Ascending aorta (tissue), 2 donors: Measurements from ENCODE around the gene VPS72. TPM values are rescaled to one million over a fixed set of nuclear protein-coding genes. Genes with fewer than 3 reads are reported as not detected.
"Not testable (repeated sequence)": the region's sequence is repeated elsewhere in the genome, so short reads cannot be mapped to it uniquely, and the experiment has no call there.

Source experiments
- DNase-seq, 2 donors: peaks; one replicate each; pipeline ENCODE4 v3.0.0-alpha.2; 2019; ENCODE audit warnings: low spot score in 2 of 2
- H3K27ac ChIP-seq, 2 donors: fragments of 200-600 bp; sonication (generic); one replicate each; pipeline ENCODE4 v1.5.1; 2016 to 2017; ENCODE audit warnings: mild to moderate bottlenecking in 1 of 2
- H3K27me3 ChIP-seq: fragments of 200-600 bp; sonication (generic); one replicate; pipeline ENCODE4 v1.5.1; 2017
- H3K36me3 ChIP-seq, 2 donors: fragments of 200-600 bp; sonication (generic); one replicate each; pipeline ENCODE4 v1.5.1; 2016
- H3K4me1 ChIP-seq, 2 donors: fragments of 200-600 bp; sonication (generic); one replicate each; pipeline ENCODE4 v1.5.1; 2016 to 2017; ENCODE audit warnings: mild to moderate bottlenecking in 1 of 2
- H3K4me3 ChIP-seq, 2 donors: fragments of 200-600 bp; sonication (generic); one replicate each; pipeline ENCODE4 v1.5.1; 2016 to 2017; ENCODE audit warnings: mild to moderate bottlenecking in 1 of 2
- H3K9me3 ChIP-seq, 2 donors: fragments of 200-600 bp; sonication (generic); one replicate each; pipeline ENCODE4 v1.5.1; 2016
- intact Hi-C: fragments of 100-400 bp; cut with DNase I; formaldehyde crosslinking; loops from one replicate; pipeline ENCODE4 v1.15.1; 2023
- total RNA-seq: library from RNA; depleted of rRNA; stranded (reverse); fragments of >200 nt; gene quantifications from one replicate; pipeline ENCODE4 v1.1.0, GENCODE V29; 2016
- TF ChIP-seq, protein P1 (sequence below), 3 experiments: fragments of 200-600 bp in 2 of 3; fragments of 450-650 bp in 1 of 3; sonication (generic) in 2 of 3; IDR thresholded peaks; one replicate each; pipeline ENCODE4 v1.5.1; 2016 to 2019; ENCODE audit warnings: antibody characterized with exemption in 3 of 3, mild to moderate bottlenecking in 1 of 3, moderate library complexity in 1 of 3

Gene VPS72
- total RNA-seq, 1 donor from 2014 or later: 33.6 TPM

DNA sequence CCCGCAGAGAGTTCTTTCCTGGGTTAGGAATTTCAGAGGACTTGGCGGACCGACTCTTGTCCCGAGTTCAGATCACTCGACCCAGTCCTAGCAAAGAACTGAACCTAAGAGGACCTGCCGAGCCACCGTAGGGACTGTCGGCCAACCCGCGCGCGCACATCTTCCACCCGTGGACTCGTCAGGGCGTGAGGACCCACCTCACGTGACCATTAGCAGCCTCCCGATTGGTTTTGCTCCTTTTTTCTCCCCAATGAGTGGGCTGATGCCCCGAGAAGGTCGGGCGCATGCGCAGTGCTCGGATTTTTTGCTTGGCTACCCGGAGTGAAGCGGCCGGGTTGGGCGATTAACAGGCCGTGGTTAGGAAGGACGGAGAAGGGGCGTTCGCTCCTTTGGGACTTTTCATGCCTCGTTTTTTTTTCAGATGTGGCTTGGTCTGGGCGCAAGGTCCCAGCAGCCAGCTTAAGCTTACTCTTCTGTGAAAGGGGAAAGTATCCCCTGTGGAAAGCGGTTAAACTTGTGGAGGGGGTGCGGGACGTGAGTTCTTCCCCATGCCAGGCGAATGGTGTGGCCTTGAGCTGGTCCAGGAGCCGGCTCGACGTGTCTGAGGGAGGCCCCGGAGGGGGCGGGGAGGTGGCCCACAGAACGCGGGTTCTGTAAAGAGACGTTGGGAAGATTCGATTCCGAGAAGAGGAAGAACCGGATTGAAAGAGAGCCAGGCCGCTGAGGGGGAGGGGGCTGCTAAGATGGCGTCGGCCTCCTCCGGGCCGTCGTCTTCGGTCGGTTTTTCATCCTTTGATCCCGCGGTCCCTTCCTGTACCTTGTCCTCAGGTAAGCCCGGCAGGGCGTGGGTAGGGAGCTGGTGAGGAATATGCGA lies 8.5 kb upstream of the VPS72 start, which contains the start of gene PIP5K1A:
PIP5K1A (plus strand) TSS at position 299 of the 874 bp plus-strand sequence; CDS start at position 744, 445 bp downstream.
- intact Hi-C loops: loop anchor here (1.0 to 2.0 kb wide), 2 partner anchors 34 to 56 kb away; partner anchors contain the start of genes LYSMD1 and PSMD4
- Histone ChIP-seq H3K27ac (peak within 1 kb of the TSS; percentile 84 to 85), H3K27me3 (no peaks in the 10 kb centered on the region), H3K9me3 (no peaks in the 10 kb centered on the region), H3K36me3 (peaks cover 4 to 6% of the 10 kb centered on the region in 2 donors), H3K4me1 (peaks cover 5 to 23% of the 10 kb centered on the region in 2 donors), H3K4me3 (peak within 1 kb of the TSS; percentile 74 to 82)
- TF ChIP-seq, protein P1, sequence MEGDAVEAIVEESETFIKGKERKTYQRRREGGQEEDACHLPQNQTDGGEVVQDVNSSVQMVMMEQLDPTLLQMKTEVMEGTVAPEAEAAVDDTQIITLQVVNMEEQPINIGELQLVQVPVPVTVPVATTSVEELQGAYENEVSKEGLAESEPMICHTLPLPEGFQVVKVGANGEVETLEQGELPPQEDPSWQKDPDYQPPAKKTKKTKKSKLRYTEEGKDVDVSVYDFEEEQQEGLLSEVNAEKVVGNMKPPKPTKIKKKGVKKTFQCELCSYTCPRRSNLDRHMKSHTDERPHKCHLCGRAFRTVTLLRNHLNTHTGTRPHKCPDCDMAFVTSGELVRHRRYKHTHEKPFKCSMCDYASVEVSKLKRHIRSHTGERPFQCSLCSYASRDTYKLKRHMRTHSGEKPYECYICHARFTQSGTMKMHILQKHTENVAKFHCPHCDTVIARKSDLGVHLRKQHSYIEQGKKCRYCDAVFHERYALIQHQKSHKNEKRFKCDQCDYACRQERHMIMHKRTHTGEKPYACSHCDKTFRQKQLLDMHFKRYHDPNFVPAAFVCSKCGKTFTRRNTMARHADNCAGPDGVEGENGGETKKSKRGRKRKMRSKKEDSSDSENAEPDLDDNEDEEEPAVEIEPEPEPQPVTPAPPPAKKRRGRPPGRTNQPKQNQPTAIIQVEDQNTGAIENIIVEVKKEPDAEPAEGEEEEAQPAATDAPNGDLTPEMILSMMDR (IDR thresholded peaks at IDR 0.05): no peak
- peak; percentile 95 to 99 for DNase-seq

DNA sequence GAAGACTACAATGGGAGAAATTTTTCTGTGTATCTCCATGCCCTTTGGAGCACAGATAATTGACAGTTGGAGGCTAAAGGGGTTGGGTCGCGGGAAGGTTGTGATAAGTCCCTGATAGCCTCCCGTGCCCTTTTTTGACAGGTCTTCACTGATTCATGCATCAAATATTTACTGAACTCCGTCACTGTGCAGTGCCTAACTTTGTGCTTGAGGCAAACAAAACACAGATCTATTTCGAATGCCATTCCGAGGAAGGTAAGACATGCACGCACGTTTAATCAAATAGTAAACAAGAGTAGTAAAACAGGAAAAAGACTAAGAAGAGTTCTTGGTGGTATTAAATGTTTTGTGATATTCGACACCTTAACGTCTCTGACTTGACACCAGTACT lies 7.9 kb upstream of the VPS72 start:
- intact Hi-C loops: loop anchor here (1.0 to 2.0 kb wide), 2 partner anchors 33 to 56 kb away; partner anchors contain the start of genes LYSMD1 and PSMD4
- no peaks in the 10 kb centered on the region for H3K27me3 ChIP-seq
- H3K9me3 ChIP-seq: no peaks in the 10 kb centered on the region
- DNase-seq: no peak
- TF ChIP-seq, protein P1 (IDR thresholded peaks at IDR 0.05): no peak
- H3K27ac ChIP-seq: peak overlapping the region; percentile 84 to 85
- H3K4me1 ChIP-seq: peaks cover 5 to 23% of the 10 kb centered on the region in 2 donors
- peak overlapping the region; percentile 74 to 82 for H3K4me3 ChIP-seq
- peaks cover 1 to 3% of the 10 kb centered on the region in 2 donors for H3K36me3 ChIP-seq

DNA sequence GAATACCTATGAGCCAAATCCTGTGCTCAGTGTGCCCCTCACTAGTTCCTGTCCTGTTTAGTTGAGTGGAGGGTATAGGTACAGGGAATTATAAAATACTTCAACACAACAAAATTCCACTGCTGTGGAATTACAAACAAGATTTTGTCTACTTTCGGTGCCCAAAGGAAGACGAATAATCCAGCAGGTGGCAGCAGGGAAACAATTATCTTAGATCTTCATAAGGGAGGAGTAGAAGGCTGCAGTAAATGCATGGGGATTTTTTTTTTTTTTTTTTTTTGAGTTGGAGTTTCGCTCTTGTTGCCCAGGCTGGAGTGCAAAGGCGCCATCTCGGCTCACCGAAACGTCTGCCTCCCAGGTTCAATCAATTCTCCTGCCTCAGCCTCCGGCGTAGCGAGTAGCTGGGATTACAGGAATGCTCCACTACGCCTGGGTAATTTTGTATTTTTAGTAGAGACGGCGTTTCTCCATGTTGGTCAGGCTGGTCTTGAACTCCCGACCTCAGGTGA lies 6.3 kb upstream of the VPS72 start:
- H3K27ac ChIP-seq: peak overlapping the region; percentile 26 to 41
- H3K27me3 ChIP-seq: no peaks in the 10 kb centered on the region
- peaks cover 5 to 19% of the 10 kb centered on the region in 2 donors for H3K4me1 ChIP-seq
- intact Hi-C loops: no loop called here
- DNase-seq: peak in 1 of 2 donors; percentile 83
- no peaks in the 10 kb centered on the region for H3K36me3 ChIP-seq
- TF ChIP-seq, protein P1 (IDR thresholded peaks at IDR 0.05): peak; percentile 21 to 49 (median 36)
- H3K9me3 ChIP-seq: no peaks in the 10 kb centered on the region
- H3K4me3 ChIP-seq: peak overlapping the region; percentile 3 to 10

DNA sequence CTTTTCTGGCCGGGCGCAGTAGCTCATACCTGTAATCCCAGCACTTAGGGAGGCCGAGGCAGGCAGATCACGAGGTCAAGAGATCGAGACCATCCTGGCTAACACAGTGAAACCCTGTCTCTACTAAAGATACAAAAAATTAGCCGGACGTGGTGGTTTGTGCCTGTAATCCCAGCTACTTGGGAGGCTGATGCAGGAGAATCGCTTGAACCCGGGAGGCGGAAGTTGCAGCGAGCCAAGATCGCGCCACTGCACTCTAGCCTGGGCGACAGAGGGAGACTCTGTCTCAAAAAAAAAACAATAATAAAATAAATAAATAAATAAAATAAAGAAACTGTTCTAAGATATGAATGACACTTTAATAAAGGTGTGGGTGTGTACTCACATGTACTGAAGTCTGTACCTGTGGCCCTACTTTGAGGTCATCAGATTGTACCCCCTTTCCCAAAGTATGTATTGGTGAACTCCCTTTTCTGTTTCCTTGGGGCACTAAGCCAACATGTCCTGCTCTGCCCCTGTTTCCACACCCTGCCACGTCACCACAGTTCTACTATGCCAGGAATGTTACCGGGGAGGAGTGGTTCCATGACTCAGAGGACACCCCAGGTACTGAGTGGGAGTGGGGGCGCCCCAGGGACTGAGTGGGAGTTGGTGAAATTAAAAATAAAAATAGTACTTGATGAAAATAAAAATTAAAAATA lies 5.0 kb upstream of the VPS72 start:
- H3K9me3 ChIP-seq, H3K27ac ChIP-seq, H3K4me3 ChIP-seq, intact Hi-C loops, H3K4me1 ChIP-seq, H3K27me3 ChIP-seq, H3K36me3 ChIP-seq: not testable (repeated sequence)
- peak; percentile 19 to 86 for DNase-seq

DNA sequence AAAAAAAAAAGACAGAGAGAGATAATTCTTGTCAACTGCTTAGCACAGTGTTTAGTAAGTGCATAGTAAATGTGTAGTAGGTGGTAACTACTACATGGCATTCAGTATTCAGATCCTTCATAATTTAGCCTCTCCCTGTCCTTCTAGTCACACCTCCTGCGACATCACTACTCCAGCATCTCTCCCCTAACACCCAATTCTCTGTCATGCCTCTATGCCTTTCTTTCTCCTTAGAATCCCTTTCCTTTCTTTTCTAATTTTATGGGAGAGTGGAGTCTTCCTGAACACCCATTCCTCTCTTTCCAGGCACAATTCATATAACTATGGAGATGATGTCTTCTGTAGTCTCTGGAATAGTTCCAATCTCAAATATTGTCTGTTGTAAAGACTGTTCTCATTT lies 3.9 kb upstream of the VPS72 start:
- Histone ChIP-seq H3K9me3 (no peaks in the 10 kb centered on the region), H3K27me3 (no peaks in the 10 kb centered on the region), H3K36me3 (no peaks in the 10 kb centered on the region), H3K4me1 (peaks cover 0 to 8% of the 10 kb centered on the region in 2 donors), H3K27ac (no peak overlapping the region), H3K4me3 (no peak overlapping the region)
- TF ChIP-seq, protein P1 (IDR thresholded peaks at IDR 0.05): no peak
- intact Hi-C loops: no loop called here
- DNase-seq: no peak
